GM19372 (cell line): ENCODE data around the gene ZNF235.
A peak's percentile ranks its signal among the peaks of the same experiment; 100 is the strongest.
"Not testable (repeated sequence)": the region's sequence is repeated elsewhere in the genome, so short reads cannot be mapped to it uniquely, and the experiment has no call there.

Experiments
- ATAC-seq: cut with Tn5 transposase; IDR thresholded peaks from one replicate; pipeline ENCODE4 v1.9.1; 2021; ENCODE audit warnings: mild to moderate bottlenecking, low read depth, moderate library complexity; ENCODE audit not compliant: unreplicated experiment

The ZNF235 gene

DNA sequence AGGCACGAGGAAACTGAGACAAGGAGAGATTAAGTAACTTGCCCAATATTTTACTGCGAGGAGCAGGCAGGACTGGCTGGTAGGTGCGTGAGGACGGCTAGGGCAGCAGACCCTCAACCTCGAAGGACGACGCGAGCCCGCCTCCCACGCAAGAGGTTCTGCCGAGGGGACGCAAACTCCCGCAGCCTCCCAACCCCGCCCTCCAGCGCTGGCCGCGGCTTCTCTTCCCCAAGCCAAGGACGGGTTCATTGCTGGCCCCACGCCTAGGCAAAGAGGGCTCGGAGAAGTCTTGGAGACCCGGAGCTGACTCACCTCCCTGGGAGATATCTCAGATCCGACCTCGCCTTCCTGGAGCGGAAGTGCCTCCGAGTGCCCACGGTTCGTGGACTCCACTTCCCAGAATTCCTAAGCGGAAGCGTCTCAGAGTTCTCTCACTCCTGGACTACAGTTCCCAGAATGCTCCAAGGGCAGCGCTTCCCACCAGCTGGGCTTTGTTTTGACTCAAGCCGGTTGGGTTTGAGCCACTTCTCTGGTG lies at the start of gene ZNF235:
ZNF235 (minus strand) TSS at position 367 of the 535 bp plus-strand sequence. CDS start 1,621 bp downstream, outside the sequence.
- ATAC-seq: peak; percentile 80

DNA sequence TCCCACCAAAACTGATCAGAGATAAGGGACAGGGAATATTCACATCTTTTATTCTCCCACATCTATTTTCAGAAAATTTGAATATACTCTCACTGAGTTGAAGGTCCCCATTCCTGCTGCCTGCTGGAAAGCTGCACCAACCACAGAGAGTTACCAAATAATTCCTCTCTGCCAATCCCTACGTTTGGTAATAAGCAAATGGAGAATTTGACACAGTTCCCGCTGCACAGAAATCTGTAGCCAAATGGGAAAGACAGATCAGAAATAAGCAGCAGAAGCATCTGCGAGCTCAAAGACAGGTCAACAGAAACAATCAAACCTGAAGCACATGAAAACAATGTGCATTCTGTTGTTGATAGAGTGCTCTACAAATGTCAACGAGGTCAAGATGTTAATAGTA lies 41.7 kb upstream of the ZNF235 start:
- ATAC-seq: no peak

DNA sequence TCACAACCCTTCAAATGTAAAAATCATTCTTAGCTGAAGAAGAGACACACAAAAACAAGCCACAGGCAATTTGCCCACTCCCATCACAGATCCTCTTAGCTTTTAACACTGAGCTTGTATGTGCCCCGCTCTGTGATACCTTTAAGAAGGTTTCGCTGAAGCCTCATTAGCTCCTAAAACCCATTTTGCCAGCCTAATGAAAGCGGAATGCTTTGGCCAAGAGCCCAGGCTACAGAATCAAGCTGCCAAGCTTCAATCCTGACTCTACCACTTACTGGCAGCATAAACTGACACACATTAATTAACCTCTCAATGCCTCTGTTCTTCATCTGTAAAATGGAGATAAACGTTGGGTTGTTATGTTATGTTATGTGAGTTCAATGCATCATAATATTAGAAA lies 41.1 kb upstream of the ZNF235 start:
- ATAC-seq: no peak

DNA sequence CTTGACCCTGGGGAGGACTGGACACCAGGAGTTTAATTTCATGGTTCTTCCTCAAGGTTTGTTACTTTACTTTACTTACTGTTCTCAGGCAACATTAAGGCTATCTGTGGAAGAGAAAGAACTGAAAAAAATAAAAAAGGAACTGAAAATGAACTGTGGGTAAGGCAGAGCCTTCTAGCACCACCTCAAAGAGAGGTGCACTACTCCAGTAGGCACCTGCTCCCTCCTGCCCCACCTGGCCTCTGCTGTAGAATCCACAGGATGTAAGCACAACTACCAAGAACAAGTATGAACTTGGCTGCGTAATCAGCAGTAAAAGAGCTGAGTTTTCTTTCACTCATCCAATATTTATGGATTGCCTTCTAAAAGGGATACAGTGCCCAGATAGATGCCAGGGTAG lies 39.4 kb upstream of the ZNF235 start:
- ATAC-seq: no peak

DNA sequence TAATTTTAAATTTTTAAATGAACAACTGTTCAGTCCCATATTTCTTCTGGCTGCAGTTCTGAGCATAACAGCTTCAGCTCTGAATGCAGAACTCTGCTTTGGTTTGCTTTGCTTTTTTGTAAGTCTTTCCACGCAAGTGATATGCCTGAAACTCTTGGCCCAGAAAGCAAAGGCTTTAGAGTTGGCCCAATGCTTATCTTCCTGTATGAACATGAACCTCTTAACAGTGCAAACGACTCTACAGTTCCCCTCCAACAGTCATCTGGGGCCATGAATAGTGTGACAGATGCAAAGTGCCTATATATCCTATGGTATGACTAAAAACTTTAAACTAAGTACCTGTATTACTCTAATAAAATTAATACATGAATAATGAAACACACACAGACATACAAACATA lies 37.0 kb upstream of the ZNF235 start:
- no peak for ATAC-seq

DNA sequence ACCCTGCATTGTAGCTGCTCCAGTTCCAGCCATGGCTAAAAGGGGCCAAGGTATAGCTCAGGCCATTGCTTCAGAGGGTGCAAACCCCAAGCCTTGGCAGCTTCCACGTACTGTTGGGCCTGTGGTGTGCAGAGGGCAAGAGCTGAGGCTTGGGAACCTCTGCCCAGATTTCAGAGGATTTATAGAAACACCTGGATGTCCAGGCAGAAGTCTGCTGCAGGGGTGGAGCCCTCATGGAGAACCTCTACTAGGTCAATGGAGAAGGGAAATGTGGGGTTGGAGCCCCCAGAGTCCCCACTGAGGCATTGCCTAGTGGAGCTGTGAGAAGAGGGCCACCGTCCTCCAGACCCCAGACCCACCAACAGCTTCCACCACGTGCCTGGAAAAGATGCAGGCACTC lies 29.8 kb upstream of the ZNF235 start:
- ATAC-seq: not testable (repeated sequence)

DNA sequence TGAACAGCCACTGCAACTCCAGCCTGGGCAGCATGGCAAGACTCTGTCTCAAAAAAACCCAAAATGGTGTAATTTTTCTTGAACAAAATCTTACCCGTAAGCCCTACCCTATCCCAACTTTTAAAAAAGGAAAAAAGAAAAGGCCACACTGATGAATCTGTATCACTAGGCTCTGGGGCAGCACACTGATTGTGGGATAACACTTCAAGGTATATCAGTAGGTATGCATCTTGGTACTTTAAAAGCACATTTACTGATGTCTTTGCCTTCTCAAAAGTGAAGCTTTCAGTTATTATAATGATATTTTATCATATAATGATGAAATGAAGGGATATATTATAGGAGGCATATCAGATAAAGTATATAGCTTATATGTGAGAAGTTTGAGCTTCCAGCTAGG lies 27.3 kb upstream of the ZNF235 start:
- no peak for ATAC-seq

DNA sequence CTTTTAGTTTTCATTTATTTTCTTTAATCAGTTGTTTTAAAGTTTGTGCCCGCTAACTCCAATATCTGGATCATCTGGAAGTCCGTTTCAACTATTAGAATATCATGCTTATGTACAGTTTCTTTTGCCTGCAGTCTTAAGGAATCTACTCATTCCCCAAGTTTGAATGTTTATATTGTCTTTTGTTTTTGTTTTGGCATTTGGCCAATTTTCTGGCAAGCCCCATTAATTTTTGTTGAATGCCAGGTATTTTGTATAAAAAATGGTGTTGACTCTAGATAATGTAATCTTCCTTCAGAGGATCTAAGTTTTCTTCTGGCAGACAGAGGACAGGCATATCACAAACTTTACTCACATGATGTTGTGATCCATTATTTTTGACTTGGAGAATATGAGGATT lies 11.1 kb upstream of the ZNF235 start:
- ATAC-seq: no peak

DNA sequence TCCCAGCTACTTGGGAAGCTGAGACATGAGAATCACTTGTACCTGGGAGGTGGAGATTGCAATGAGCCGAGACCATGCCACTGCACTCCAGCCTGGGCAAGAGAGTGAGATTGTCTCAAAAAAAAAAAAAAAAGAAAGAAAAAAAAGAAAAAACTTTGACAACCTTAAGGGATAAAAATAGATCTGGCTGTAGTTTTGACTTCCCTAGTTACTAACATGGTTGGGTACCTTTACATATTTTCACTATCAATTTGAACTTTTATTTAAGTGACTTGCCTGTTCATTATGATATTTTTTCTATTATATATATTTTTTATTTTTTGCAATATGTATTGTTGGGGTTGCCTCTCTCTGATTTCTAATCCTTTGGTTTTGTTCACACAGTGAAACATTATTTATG lies 8.4 kb upstream of the ZNF235 start:
- ATAC-seq: no peak

DNA sequence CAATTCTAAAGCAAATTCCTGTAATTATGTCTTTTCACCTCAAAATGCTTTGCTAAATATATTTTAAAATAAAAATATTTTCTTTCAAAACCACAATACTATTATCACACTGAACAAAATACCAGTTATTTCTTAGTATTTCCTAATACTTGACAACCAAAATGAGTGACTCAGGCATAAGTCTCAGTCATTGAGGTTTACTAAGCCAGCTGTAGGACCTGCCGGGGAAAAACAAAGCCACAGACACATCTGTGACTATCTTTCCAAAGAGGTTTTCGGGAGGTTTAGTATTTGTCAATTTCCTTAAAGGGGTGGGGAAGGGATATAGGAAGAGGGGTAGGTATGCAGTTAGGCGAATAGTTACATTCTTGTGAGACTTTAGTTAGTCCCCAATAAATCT lies 3.2 kb upstream of the ZNF235 start:
- no peak for ATAC-seq

DNA sequence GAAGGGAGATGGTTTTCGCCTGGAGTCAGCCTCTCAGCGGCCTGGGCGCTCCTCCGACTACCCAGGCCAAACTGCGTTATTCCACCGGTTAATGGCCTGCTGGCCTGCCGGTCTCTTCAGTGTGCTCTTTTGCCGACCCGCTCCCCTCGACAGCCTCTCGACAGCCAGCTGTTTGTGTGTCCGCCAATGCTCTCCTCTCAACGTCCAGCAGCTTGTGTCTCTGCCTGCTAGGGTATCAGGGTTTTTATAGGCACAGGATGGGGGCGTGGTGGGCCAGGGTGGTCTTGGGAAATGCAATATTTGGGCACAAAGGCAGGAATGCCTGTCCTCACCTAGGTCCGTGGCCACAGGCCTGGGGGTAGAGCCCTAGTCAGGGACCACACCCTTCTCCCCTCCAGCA lies 1.5 kb upstream of the ZNF235 start:
- no peak for ATAC-seq

DNA sequence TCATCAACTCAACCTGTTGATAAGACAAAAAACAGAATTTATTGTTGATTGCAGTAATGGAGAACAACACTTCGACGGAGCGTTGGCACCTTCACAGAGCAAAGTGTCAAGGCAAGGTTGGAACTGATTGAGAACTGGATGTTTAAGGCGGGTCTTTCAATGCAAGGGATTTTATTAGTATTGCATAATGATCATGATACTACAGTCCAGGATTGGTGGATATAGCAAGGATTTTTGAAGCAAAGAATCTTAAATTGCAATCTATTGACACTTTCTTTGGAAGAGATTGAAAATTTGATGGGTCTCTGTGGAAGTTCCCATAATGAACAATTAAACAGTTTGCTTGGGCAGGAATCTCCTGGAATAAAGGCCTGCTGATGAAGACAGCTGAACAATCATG lies 632 bp upstream of the ZNF235 start:
- ATAC-seq: no peak

DNA sequence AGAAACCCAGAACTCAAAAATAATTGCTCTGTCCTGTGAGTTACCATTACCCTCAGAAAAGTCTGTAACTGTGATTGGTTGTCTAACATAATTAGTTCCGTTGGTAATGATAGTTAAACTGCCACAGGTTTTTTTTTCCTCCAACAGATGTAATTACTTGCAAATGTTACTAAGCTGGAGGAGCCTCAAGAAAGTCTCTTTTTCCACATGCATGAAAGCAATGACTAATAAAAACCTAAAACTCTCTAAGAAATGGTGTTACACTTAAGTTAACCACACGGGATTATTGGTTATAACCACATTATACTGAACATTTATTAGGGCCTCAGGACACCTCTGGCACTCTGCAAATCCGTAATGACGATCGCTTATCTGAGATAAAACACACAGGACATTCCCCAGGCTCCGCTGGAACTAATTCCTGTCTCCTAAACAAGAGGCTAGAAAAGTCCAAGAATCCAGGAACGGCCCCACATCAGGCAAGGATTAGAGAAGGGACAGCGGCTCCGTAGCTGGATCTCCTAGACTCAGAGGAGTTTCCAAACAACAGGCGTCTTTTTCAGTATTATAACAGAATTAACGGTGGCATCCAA lies 753 bp downstream of the ZNF235 start:
- no peak for ATAC-seq

DNA sequence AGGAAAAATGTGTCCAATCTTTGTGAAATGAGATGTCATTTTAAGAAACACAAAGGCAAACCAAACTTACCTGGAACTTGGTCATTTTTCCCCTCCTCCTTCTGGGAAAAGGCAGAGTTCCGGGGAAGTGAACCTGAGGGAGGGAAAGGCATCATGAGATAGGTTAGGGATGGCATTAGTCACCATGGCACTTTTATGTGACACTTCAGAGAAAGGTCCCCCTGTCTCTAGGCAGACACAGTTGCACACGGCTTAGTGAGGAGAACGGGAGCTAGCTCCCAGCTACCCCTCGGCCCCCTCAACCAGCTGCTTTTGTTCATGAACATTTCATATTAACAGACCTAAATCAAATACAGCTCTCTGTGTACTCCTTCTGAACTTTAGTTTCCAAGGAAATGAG lies 1.5 kb downstream of the ZNF235 start:
- no peak for ATAC-seq

DNA sequence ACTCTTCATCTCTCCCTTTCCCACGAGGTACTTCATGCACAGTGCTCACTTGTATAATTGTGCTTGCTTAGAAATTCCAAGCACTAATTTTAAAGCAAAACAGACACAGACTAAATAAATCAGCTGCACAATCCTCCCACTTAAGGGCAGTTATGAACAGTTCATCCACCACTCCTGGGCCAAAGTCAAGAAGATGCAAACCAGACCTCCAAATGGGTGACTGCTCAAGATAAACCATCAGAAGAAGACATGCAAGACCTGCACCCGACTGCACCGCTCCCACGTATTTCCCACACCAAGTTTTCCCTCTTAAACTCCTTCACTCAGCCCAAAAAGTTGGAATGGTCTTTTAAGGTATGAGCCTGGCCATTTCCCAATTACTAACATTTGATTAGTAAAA lies 19.9 kb downstream of the ZNF235 start:
- no peak for ATAC-seq

DNA sequence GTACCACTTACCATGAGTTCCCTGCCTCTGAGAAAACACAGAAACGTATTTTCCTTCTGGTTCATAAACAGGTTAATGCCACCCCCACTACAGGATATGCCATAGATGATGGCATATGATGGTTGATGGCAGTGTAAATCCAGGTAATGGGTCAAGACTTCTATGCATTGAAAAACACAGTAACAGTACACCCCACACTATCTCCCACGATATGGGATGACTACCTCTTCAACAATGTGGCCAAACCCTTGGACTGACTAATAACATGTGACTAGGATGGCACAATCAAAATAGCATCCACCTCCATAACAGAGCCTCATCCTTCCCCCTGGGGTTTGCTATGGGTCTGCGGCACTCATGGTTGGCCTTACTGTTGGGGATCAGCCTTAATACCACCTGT lies 22.0 kb downstream of the ZNF235 start:
- no peak for ATAC-seq

DNA sequence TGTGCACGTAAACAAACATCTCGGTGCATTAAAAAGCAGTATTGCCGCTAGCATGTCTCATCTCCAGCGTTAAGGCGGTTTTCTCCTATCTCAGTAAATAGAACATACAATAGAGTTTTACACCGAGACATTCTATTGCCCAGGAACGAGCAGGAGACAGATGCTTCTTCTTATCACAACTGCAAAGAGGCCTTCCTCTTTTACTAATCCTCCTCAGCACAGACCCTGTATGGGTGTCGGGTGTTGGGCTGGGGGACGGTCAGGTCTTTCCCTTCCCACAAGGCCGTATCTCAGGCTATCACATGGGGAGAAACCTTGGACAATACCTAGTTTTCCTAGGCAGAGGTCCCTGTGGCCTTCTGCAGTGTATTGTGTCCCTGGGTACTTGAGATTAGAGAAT lies 23.9 kb downstream of the ZNF235 start:
- ATAC-seq: no peak

DNA sequence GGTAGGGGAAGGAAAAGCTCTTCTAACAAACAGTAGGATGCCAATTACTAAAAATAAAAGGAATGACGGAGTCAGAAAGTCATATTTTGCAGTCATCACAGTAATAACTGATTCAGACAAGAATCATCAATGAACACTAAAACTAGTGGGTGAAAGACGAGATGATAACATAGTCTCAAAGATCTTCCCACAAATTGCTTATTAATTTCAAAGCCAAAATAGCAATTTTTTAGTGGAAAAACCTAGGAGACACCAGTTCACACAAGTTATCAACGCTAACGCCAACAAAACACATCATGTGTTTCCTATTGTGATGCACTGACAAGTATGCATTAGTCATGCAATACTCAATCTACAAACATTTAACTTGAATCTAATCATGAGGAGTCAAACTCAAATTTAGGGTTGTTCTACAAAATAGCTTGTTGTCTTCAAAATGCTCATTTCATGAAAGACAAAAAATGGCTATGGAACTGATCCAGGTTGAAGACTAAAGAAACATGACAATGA lies 26.6 kb downstream of the ZNF235 start:
- no peak for ATAC-seq

DNA sequence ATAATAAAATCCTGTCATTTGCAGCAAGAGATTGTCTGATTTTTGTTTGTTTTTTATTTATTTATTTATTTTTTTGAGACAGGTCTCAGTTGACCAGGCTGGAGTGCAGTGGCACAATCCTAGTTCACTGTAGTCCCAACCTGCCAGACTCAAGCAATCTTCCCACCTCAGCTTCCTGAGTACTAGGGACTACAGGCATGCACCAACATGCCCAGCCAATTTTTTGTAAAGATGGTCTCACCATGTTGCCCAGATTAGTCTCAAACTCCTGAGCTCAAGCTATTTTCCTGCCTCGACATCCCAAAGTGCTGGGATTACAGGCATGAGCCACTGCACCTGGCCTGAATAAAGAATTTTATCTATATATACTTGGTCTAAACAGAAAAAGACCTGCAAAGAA lies 27.5 kb downstream of the ZNF235 start:
- ATAC-seq: no peak

DNA sequence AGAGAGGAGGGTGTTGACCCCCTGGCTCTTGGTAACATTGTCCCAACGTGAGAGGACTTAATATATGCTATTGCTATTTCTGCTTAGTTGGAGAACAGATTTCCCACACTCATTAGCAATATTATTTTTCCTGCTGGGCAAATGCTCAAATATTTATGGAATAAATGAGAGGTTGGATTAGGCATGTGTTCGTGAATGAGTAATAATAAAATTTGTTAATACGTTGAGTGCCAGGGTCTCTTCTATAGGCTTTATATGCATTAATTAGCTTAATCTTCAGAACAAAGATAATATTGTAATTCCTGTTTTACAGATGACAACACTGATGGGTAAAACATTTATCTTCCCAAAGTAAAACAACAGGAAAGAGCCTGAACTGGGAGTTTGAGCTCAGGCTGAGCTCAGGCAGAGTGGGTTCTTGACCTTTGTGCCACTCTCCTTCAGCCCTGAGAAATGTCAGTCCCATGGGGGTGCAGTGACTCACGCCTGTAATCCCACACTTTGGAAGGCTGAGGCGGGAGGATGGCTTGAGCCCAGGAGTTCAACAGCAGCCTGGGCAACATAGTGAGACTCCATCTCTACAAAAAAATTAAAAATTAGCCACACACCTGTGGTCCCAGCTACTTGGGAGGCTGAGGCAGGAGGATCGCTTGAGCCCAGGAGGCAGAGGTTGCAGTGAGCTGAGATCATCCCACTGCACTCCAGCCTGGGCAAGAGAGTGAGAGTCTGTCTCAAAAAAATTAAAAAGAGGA lies 44.0 kb downstream of the ZNF235 start:
- no peak for ATAC-seq

DNA sequence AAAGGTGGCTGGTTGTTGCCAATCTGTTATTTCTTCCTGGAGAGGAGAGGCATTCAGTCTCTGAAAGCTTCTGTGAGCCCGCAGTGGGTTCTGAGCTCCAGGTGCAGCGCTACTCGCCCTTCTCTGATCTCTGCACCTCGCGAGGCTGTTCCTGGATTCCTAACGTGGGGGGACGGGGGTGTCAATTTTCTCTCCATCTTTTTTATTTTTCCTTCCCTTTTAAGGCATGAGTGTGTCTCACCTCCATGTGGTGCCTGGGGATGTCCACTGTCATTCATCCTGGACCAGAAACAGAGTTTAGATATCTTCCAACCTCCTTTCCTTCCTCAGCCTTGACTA lies 44.5 kb downstream of the ZNF235 start:
- ATAC-seq: no peak

DNA sequence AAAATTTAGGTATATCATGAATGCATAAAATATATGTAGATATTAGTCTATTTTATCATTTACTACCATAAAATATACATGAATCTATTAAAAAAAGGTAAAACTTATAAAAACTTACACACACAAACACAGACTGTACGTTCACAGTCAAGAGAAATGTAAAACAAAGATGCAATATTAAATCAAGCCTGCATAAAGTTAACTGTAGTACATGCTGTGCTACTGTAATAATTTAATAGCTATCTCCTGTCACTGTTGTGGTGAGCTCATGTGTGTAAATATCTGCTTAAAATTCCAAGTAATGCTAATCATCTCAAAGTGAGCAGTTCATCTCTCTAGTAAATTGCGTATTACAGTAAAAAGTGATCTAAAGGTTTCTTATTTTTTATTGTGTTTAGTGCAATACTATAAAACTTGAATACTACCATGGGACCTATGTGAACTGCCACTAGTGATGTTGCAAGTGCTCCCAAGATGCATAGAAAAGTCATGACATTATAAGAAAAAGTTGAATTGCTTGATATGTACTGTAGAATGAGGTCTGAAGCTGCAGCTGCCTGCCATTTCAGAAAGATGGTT lies 45.9 kb downstream of the ZNF235 start:
- ATAC-seq: no peak
